NOMO-1 treated with dmso at 0.1 percent for 144 hours (cell line): Measurements from ENCODE around the gene CDH24.

ENCODE experiments used
- DNase-seq: peaks from one replicate; lab custom pipeline; 2025; ENCODE audit not compliant: unreplicated experiment; lab: John Stamatoyannopoulos, UW

Gene CDH24

DNA sequence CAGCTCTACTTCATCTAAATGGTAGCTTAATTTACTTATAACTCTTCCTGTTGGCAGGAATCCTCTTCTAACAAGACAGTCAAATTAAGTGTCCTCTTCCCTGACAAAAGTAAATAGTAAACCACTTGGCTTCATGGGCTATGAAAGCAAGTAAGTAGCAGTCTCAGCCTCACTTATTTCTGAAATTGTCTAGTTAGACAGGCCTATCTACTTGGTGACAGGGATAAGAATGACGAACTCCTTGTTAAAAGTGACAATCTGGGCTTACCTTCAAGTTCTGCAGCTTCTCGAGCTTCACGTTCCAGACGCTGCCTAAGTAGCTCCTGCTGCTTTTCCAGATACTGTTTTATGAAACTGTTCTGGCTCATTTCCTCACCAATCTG lies 32.9 kb upstream of the CDH24 start:
- DNase-seq: no peak

DNA sequence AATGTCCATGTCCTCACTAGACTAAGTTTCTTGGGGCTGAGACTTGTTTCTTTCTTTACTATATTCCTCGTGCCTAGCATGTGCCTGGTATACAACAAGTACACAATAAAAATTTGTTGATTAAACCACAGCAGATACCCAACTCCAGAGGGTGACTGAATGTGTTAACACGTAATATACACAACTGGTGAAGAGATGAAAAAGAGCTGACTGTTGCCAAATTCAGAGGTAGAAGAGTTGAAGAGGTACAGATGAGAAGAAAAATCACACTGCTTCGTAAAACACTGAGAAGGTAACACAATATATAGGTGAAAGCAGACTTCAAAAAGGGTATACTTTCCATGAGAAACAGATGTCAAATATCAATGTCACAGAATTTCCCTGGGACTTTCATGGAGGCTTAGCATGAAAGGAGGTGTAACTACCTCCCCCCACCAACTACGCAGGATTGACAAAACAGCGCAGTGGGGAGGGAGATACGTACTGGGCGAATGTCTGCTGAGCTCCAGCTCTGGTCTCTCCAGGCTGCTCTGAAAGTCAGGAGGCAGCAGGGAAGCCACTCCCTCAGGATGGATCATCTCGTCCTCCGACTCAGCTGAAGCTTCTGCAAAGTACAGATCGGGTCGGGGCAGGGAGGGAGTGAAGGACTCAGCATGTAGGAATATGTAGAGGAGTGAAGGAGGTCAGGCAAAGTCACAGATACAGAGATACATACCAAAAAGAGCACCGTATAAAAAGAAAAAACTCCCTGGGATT lies 32.4 kb upstream of the CDH24 start:
- no peak for DNase-seq

DNA sequence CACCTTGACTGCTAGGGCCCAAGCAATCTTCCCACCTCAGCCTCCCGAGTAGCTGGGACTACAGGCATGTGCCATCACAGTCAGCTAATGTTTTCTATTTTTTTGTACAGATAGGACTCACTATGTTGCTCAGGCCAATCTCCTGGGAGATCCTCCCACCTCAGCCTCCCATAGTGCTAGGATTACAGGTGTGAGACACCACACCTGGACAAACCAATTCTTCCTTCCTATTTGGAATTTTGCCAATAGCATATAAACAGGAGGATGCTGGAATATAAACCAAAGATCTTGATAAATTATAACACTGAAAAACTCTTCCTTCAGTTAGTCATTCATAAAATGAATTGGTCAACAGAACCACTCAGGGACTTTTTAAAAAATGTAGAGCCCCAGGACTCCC lies 29.2 kb upstream of the CDH24 start:
- no peak for DNase-seq

GRCh38 chr14:23085458-23085857 lies 28.1 kb upstream of the CDH24 start:
- no peak for DNase-seq

DNA sequence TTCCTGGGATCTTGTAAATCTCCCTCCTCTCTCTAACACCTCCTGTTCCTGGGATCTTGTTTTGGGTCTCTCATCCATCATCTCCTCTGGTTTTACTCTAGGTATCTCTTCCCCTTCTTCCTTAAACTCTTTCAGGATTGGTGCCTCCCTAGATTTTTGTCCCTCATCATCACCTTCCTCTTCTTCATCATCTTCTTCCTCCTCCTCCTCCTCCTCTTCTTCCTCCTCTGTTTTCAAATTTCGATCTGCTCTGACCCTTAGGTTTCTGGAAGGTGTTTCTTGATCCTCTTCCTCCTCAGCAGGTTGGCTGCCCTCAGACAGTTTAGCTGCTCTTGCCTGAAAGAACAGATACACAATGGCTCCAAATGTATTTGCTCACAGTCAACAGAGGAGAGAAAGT lies 23.2 kb upstream of the CDH24 start:
- no peak for DNase-seq

DNA sequence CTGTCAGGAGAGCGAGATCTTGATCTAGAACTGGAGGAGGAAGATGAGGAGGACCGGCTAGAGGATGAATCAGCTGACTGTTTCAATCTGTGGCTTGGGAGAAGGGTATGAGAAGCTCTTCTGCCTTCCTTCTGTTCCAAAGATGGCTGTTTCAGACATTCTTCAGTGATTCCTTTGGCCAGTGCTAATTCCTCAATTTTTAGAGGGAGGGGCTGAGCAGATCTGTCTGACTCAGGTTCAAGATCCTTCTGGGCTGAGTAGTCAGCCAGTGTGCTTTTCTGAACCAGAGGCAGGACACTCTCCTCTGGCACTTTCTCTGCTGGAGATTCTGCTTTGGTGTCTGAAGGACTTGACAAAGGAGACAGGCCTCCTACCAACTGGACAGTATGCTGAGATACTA lies 22.4 kb upstream of the CDH24 start:
- DNase-seq: no peak

DNA sequence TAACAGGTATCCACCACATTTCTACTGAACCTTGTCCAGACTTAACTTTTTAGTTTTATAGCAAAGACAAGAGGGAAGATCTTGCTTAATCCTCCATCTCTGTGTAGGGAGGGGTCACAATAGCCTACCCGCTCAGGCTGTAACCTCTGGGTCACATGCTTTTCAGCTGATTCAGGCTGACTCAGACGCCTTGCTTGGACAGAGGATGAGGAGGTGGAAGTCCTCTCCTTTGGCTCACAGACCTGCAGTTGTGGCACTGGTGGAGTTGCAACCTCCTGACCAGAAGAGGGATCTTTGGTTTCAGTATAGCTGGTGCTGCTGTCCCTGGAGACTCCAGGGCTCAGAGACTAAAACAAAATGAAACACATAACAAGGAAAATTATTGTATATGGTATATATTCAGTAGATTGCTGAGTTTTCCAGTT lies 21.4 kb upstream of the CDH24 start:
- no peak for DNase-seq

DNA sequence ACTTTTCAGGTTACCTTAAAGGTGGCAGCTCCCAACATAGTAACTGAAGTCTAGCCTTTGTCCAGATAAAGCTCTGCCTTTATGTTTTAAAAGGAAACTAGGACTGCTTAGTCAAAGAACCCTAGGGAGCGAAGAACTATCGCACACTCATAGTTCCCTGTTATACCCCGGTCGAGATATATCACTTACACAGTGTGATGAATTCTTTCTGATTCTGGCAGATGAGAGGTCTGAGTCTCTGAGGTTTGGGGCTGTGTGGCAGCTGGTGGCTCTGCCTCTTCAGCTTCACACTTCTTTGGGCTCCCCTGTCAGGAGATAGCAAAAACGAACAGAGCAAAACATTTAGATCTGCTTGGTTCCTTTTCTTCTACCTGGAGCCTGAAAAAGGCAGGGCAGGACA lies 20.6 kb upstream of the CDH24 start:
- no peak for DNase-seq

DNA sequence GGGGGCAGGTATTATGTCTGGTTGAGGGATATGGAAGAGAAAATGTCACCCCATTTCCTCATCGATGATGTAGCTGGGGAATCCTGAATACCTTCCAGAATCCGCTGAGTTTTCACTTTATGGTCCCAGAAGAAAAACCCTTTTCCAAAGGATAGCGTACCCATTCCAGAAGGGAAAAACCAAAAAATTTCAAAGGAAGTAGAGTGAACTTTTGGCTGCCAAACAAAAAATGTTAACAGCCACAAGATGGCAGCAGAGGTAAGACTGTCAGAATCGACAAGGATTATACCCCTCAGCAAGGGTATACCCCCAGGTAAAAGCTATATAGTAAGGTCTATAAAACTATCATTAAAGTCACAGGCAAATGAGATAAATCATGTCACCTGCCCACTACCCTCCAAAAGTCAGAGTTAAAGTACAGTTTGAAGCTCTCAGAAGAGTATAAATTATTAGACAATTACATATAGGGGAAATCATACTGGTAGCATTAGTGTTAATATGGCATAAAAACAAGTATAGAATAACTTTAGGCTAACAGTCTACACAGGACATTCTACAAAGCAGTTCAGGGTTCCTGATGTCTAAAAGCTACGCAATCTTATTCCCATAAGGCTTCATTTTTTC lies 19.6 kb upstream of the CDH24 start:
- no peak for DNase-seq

- no peak for DNase-seq
These were observed 17.6 kb upstream of the CDH24 start for GRCh38 chr14:23074906-23075305.

- DNase-seq: no peak
These were observed 14.7 kb upstream of the CDH24 start for GRCh38 chr14:23071921-23072539.

- no peak for DNase-seq
These were observed 14.1 kb upstream of the CDH24 start for GRCh38 chr14:23071244-23071920.

GRCh38 chr14:23070262-23071129 lies 13.2 kb upstream of the CDH24 start:
- DNase-seq: no peak

DNA sequence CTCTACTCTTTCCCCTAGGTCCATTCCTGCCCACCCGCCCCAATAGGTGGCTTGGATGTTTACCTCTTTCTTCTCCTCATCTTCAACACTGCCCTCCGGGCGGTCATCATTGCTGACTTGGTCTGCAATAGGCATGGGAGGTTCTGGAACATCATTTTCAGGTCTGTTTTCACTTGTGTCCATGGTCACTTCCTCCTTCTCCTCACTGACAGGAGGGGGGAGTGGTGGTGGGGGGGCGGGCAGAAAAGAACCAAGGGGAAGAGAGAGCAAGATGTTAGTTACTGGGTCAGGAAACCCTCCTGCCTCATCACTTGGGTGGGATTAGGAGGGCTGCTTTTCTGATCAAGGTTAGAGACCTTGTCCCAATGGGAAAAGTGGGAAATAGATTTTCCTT lies 12.1 kb upstream of the CDH24 start:
- no peak for DNase-seq

GRCh38 chr14:23068789-23069412 lies 11.6 kb upstream of the CDH24 start:
- no peak for DNase-seq

DNA sequence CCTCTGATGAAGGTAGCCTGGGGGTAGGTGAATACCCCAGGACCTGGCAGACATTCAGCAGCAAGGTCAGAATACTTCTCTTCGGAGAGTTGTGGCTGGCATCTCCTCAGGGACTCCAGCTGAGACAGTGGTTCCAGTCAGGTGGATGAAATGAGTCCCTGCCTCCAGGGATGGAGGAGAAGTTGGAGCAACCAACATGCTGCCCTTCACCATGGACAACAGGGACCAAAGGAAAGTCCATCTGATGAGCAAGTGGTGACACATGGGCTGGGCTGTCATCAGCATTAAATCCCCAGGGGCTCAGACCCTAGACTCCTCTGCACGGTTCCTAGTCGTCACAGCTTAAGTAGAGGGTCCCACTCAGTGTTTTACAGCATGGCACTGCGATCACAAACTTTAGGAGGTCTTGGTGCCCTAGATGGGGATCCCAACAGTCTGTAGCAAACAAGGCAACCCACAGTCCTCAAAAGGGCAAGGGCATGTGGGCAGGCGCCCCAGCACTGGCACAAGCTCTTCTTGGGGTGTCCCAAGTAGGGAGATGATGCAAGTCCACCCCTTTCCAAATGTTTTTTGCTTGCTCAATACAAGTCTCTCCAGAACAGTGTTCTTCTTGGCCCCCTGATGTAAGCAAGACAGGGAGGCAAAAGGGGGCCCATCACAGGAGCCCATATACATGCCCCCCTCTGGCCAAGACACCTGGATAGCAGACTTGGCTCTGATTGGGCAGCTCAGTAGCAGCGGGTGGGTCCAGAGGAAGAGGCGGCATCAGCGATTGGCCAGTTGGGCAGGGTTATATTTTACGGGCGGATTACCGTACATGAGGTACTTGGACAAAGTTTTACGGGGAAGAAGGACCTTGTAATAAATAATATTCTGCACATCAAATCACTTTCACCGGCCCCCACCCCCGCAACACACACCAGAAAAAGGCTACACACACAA lies 10.8 kb upstream of the CDH24 start:
- DNase-seq: no peak

- DNase-seq: no peak
These were observed 9.8 kb upstream of the CDH24 start for GRCh38 chr14:23066855-23067744.

- DNase-seq: no peak
These were observed 9.0 kb upstream of the CDH24 start for GRCh38 chr14:23066368-23066767.
